CD4-positive, alpha-beta T cell (primary cell): Measurements from ENCODE around the gene CAPN15. TPM values are rescaled to one million over a fixed set of nuclear protein-coding genes. Genes with fewer than 3 reads are reported as not detected.

Experiments used
- ATAC-seq: fragments of 200-7000 bp; cut with Tn5 transposase; one replicate; pipeline ENCODE4 v1.10.0; 2022; ENCODE audit warnings: mild to moderate bottlenecking; ENCODE audit not compliant: poor library complexity
- CTCF ChIA-PET: fragments of 350-600 bp; sonication (Branson Sonifier 250); formaldehyde crosslinking; loops from one replicate; lab custom pipeline; 2021; ENCODE audit warnings: antibody characterized with exemption, inconsistent platforms; lab: Charles Lee
- POLR2A ChIA-PET: fragments of 350-600 bp; sonication (Branson Sonifier 250); formaldehyde crosslinking; loops from one replicate; lab custom pipeline; 2021; ENCODE audit warnings: antibody characterized with exemption, inconsistent platforms; lab: Charles Lee
- DNase-seq, 14 experiments: peaks; one replicate each; pipeline ENCODE4 v3.0.0-alpha.2; 2013 to 2020; ENCODE audit warnings: mixed read lengths in 2 of 14
- H3K27ac ChIP-seq, 2 donors: one replicate each; pipeline versions ENCODE4 v1.5.1 to v1.7.0; 2013; ENCODE audit warnings: low read length in 2 of 2, low read depth in 1 of 2, mild to moderate bottlenecking in 1 of 2
- H3K27me3 ChIP-seq, 2 experiments: 1 replicate in 1 of 2; 2 replicates in 1 of 2; pipeline versions ENCODE4 v1.6.1 to v1.7.0; 2013; ENCODE audit warnings: low read length in 2 of 2, control low read depth in 1 of 2, mild to moderate bottlenecking in 1 of 2, moderate library complexity in 1 of 2; ENCODE audit not compliant: insufficient read depth in 2 of 2, control insufficient read depth in 1 of 2
- H3K36me3 ChIP-seq: one replicate; pipeline ENCODE4 v1.6.1; 2013; ENCODE audit warnings: low read length, control low read depth; ENCODE audit not compliant: insufficient read depth
- H3K4me1 ChIP-seq: one replicate; pipeline ENCODE4 v1.6.1; 2013; ENCODE audit warnings: low read length, control low read depth; ENCODE audit not compliant: insufficient read depth
- H3K4me3 ChIP-seq: one replicate; pipeline ENCODE4 v1.5.1; 2013; ENCODE audit warnings: mild to moderate bottlenecking, low read length, moderate library complexity
- H3K9me3 ChIP-seq, 2 experiments: 1 replicate in 1 of 2; 2 replicates in 1 of 2; pipeline versions ENCODE4 v1.6.1 to v1.7.0; 2013; ENCODE audit warnings: low read length in 2 of 2, mild to moderate bottlenecking in 2 of 2, control low read depth in 1 of 2, moderate library complexity in 1 of 2; ENCODE audit not compliant: control insufficient read depth in 1 of 2, insufficient read depth in 1 of 2
- H3K27ac Mint-ChIP-seq: one replicate; pipeline ENCODE4 v1.8.0; 2020; ENCODE audit warnings: mixed read lengths
- H3K27me3 Mint-ChIP-seq: one replicate; pipeline ENCODE4 v1.8.0; 2021; ENCODE audit warnings: mixed read lengths
- H3K36me3 Mint-ChIP-seq: one replicate; pipeline ENCODE4 v1.8.0; 2021; ENCODE audit warnings: low read depth, mixed read lengths
- H3K4me1 Mint-ChIP-seq: one replicate; pipeline ENCODE4 v1.8.0; 2021; ENCODE audit warnings: low read depth, mixed read lengths
- H3K4me3 Mint-ChIP-seq: one replicate; pipeline ENCODE4 v1.8.0; 2020; ENCODE audit warnings: mild to moderate bottlenecking, mixed read lengths
- H3K9me3 Mint-ChIP-seq: one replicate; pipeline ENCODE4 v1.8.0; 2020; ENCODE audit warnings: mixed read lengths
- intact Hi-C, 2 experiments: fragments of 100-400 bp; cut with DNase I in 1 of 2; cut with micrococcal nuclease in 1 of 2; formaldehyde crosslinking; loops; one replicate each; pipeline versions ENCODE4 v1.15.1 to v1.9.0; 2023 to 2025; cut with DNase I, micrococcal nuclease
- total RNA-seq, 174 experiments: library from RNA in 2 of 174; stranded (reverse) in 2 of 174; gene quantifications; one replicate each; pipeline ENCODE4 v1.2.3 and lab custom pipeline; 2021 to 2026
- TF ChIP-seq, protein P1 (sequence below): fragments of 200-600 bp; IDR thresholded peaks from one replicate; pipeline ENCODE4 v1.8.0; 2022; ENCODE audit warnings: antibody characterized with exemption, mild to moderate bottlenecking

CAPN15 gene
- total RNA-seq, 2 experiments from 2014 or later, result 35.5 to 36.9 TPM

DNA sequence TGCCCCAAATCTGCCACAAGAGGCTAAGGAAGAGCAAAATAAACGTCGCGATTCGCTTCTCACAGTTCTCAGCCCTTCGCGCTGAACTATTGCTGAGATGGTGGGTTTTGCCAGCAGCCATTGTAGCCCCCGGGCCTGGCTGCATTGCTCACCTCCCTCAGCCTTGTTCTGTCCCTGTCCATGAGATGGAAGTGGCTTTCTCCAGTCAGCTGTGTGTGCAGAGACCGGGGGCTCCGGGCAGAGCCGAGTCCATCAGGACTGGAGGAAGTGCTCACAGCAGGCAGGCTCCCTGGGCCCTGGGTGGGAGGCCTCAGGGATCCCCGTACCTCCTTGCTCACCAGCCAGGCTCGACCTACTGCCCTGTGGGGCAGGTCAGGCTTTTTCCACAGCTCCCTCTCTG is 27.6 kb upstream of the CAPN15 start:
- H3K4me3 ChIP-seq, result no peak overlapping the region
- no peaks in the 10 kb centered on the region for H3K36me3 ChIP-seq
- H3K27ac ChIP-seq, result no peak overlapping the region
- H3K9me3 Mint-ChIP-seq, result no peaks in the 10 kb centered on the region
- H3K4me1 Mint-ChIP-seq, result no peaks in the 10 kb centered on the region
- DNase-seq (no peak), ATAC-seq (no peak)
- peaks cover 4% of the 10 kb centered on the region for H3K36me3 Mint-ChIP-seq
- H3K4me3 Mint-ChIP-seq, result no peak overlapping the region
- TF ChIP-seq, protein P1, sequence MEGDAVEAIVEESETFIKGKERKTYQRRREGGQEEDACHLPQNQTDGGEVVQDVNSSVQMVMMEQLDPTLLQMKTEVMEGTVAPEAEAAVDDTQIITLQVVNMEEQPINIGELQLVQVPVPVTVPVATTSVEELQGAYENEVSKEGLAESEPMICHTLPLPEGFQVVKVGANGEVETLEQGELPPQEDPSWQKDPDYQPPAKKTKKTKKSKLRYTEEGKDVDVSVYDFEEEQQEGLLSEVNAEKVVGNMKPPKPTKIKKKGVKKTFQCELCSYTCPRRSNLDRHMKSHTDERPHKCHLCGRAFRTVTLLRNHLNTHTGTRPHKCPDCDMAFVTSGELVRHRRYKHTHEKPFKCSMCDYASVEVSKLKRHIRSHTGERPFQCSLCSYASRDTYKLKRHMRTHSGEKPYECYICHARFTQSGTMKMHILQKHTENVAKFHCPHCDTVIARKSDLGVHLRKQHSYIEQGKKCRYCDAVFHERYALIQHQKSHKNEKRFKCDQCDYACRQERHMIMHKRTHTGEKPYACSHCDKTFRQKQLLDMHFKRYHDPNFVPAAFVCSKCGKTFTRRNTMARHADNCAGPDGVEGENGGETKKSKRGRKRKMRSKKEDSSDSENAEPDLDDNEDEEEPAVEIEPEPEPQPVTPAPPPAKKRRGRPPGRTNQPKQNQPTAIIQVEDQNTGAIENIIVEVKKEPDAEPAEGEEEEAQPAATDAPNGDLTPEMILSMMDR, result no peak
- H3K9me3 ChIP-seq, result no peaks in the 10 kb centered on the region
- H3K27ac Mint-ChIP-seq, result no peak overlapping the region
- H3K27me3 ChIP-seq, result no peaks in the 10 kb centered on the region
- no peaks in the 10 kb centered on the region for H3K27me3 Mint-ChIP-seq
- ChIA-PET CTCF (no interaction called here), POLR2A (no interaction called here)
- intact Hi-C loops, result no loop called here
- H3K4me1 ChIP-seq, result no peaks in the 10 kb centered on the region

DNA sequence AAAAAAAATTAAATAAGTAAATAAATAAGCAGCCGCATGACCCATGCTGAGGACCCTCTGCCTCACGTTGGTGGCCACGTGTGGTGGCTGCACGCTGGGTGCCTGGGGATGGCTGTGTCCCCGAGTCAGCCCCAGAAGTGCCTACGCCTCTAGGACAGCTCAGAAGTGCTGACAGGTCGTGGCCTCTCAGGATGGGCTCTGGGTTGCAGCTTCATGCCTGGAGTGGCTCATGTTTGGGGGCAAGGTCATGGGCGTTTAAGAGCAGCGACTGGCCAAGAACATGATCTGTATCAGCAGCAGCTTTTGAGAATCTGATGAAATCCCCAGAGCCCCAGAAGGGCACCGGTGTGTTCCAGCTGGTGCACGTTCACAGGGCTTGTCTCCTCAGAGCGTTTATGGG is 26.8 kb upstream of the CAPN15 start:
- Histone ChIP-seq H3K9me3 (no peaks in the 10 kb centered on the region), H3K27ac (no peak overlapping the region), H3K27me3 (no peaks in the 10 kb centered on the region), H3K36me3 (no peaks in the 10 kb centered on the region), H3K4me3 (no peak overlapping the region), H3K4me1 (no peaks in the 10 kb centered on the region)
- Mint-ChIP-seq H3K36me3 (peaks cover 4% of the 10 kb centered on the region), H3K4me3 (no peak overlapping the region), H3K9me3 (no peaks in the 10 kb centered on the region), H3K27ac (no peak overlapping the region), H3K4me1 (no peaks in the 10 kb centered on the region), H3K27me3 (no peaks in the 10 kb centered on the region)
- DNase-seq (no peak), ATAC-seq (no peak)
- POLR2A ChIA-PET, result interaction anchor here (0.6 kb wide), 1 partner anchor 34 kb away, joined by 3 read pairs; no protein-coding TSS in a partner anchor
- intact Hi-C loops, result no loop called here
- CTCF ChIA-PET, result no interaction called here
- TF ChIP-seq, protein P1, result no peak

DNA sequence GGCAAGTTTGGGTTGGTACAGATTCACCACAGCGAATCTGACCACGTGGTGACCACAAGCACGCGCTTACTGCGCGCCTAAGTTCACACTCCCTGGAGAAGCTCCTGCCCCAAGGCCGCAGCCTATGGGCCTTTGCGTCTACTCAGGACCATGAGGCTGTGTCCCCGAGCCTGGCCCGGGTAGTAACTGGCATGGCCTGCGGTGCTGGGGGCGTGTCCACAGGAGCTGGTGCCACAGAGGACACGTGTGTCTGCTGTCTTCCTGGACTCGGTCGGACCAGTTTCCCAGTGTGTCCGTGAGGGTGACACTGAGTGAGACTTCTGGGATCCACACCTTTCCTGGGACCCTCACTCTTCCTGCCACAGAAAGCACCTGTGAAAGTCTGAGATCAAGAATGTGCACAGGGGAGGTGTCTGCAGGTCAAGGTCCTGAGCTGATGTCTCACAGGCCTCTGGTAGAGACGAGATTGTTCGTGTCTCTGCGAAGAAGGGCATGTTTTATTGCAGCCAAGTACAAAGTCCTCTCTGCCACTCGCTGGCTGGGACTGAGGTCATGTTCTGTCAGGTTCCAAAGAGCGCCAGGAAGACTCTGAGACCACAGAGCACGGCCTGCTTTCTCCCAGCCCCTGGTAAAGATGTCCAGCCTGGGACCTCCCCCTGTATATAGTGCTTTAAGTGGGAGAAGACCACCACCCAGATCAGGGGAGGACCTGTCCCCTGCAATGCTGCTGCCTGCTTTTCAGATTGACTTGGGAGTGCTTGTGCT is 25.2 kb upstream of the CAPN15 start:
- ATAC-seq (no peak), DNase-seq (no peak)
- H3K4me3 Mint-ChIP-seq, result no peak overlapping the region
- no peaks in the 10 kb centered on the region for H3K36me3 ChIP-seq
- H3K27ac Mint-ChIP-seq, result no peak overlapping the region
- TF ChIP-seq, protein P1, result no peak
- intact Hi-C loops, result no loop called here
- H3K27me3 ChIP-seq, result no peaks in the 10 kb centered on the region
- no peak overlapping the region for H3K4me3 ChIP-seq
- no peaks in the 10 kb centered on the region for H3K9me3 ChIP-seq
- H3K4me1 ChIP-seq, result no peaks in the 10 kb centered on the region
- CTCF ChIA-PET, result no interaction called here
- no peak overlapping the region for H3K27ac ChIP-seq
- H3K9me3 Mint-ChIP-seq, result no peaks in the 10 kb centered on the region
- no peaks in the 10 kb centered on the region for H3K4me1 Mint-ChIP-seq
- POLR2A ChIA-PET, result no interaction called here
- H3K36me3 Mint-ChIP-seq, result peaks cover 4% of the 10 kb centered on the region
- no peaks in the 10 kb centered on the region for H3K27me3 Mint-ChIP-seq
